ENCODE results near the gene TMEM250.

- TF ChIP-seq POLR2A (IDR thresholded peaks at IDR 0.05) (no peak), CTCF (IDR thresholded peaks at IDR 0.05) (no peak)
Measured at GRCh38 chr9:136079916-136080246, 38.8 kb downstream of the TMEM250 start.
